CD8-positive, alpha-beta memory T cell (primary cell): Measurements from ENCODE around the gene C1orf159. TPM values are rescaled to one million over a fixed set of nuclear protein-coding genes. Genes with fewer than 3 reads are reported as not detected.

ENCODE experiments used
- CTCF ChIA-PET: fragments of 350-600 bp; sonication (Branson Sonifier 250); formaldehyde crosslinking; loops from one replicate; lab custom pipeline; 2021; ENCODE audit warnings: antibody characterized with exemption; lab: Charles Lee
- POLR2A ChIA-PET: fragments of 350-600 bp; sonication (Branson Sonifier 250); formaldehyde crosslinking; loops from one replicate; lab custom pipeline; 2021; ENCODE audit warnings: antibody characterized with exemption; lab: Charles Lee
- DNase-seq, 5 donors: peaks; one replicate each; pipeline versions ENCODE4 v3.0.0 to v3.0.0-alpha.2; 2020 to 2022; ENCODE audit warnings: mixed read lengths in 1 of 5
- H3K27ac ChIP-seq: one replicate; pipeline ENCODE4 v1.7.0; 2013; ENCODE audit warnings: low read depth, mild to moderate bottlenecking, low read length, moderate library complexity
- H3K27me3 ChIP-seq: 2 replicates; pipeline ENCODE4 v1.7.0; 2013; ENCODE audit warnings: low read length, mild to moderate bottlenecking; ENCODE audit not compliant: insufficient read depth, poor library complexity, severe bottlenecking
- H3K36me3 ChIP-seq: 2 replicates; pipeline ENCODE4 v1.7.0; 2013; ENCODE audit warnings: mild to moderate bottlenecking, low read length, moderate library complexity; ENCODE audit not compliant: insufficient read depth
- H3K4me1 ChIP-seq: 2 replicates; pipeline ENCODE4 v1.7.0; 2013; ENCODE audit warnings: mild to moderate bottlenecking, low read length, moderate library complexity; ENCODE audit not compliant: insufficient read depth
- H3K4me3 ChIP-seq: 2 replicates; pipeline ENCODE4 v1.7.0; 2013; ENCODE audit warnings: mild to moderate bottlenecking, low read length
- H3K9me3 ChIP-seq: 2 replicates; pipeline ENCODE4 v1.7.0; 2013; ENCODE audit warnings: mild to moderate bottlenecking, low read length
- H3K27ac Mint-ChIP-seq, 8 donors: one replicate each; pipeline ENCODE4 v1.8.0; 2020 to 2021; ENCODE audit warnings: mixed read lengths in 8 of 8, mild to moderate bottlenecking in 6 of 8, inconsistent platforms in 3 of 8, moderate library complexity in 3 of 8
- H3K27me3 Mint-ChIP-seq, 2 donors: one replicate each; pipeline ENCODE4 v1.8.0; 2020 to 2021; ENCODE audit warnings: mixed read lengths in 2 of 2, mild to moderate bottlenecking in 1 of 2, moderate library complexity in 1 of 2
- H3K36me3 Mint-ChIP-seq, 3 donors: one replicate each; pipeline ENCODE4 v1.8.0; 2020 to 2021; ENCODE audit warnings: mixed read lengths in 3 of 3, inconsistent platforms in 1 of 3, mild to moderate bottlenecking in 1 of 3
- H3K4me1 Mint-ChIP-seq, 3 donors: one replicate each; pipeline ENCODE4 v1.8.0; 2020 to 2021; ENCODE audit warnings: mixed read lengths in 3 of 3, inconsistent platforms in 1 of 3, mild to moderate bottlenecking in 1 of 3
- H3K4me3 Mint-ChIP-seq, 7 donors: one replicate each; pipeline ENCODE4 v1.8.0; 2020 to 2021; ENCODE audit warnings: mixed read lengths in 7 of 7, mild to moderate bottlenecking in 6 of 7, moderate library complexity in 4 of 7, inconsistent platforms in 2 of 7
- H3K9me3 Mint-ChIP-seq, 5 donors: one replicate each; pipeline ENCODE4 v1.8.0; 2020 to 2022; ENCODE audit warnings: mixed read lengths in 5 of 5, mild to moderate bottlenecking in 3 of 5, moderate library complexity in 2 of 5, inconsistent platforms in 1 of 5
- polyA plus RNA-seq: library from polyadenylated mRNA; unstranded; fragments of 300-500 nt; fragmentation: Illumina TruSeq; gene quantifications from one replicate; pipeline ENCODE4 v1.2.3, GENCODE V29; 2021
- total RNA-seq, 2 experiments: library from RNA; stranded (reverse); gene quantifications; one replicate each; pipeline ENCODE4 v1.2.3, GENCODE V29; 2021

The C1orf159 gene
- total and polyA plus RNA-seq, 3 experiments from 2014 or later: 7.9 to 20.8 (median 18.7) TPM

- H3K36me3 ChIP-seq: no peaks in the 10 kb centered on the region
- peaks cover 2% of the 10 kb centered on the region for H3K4me1 ChIP-seq
- H3K27ac ChIP-seq: no peak overlapping the region
- ChIA-PET CTCF (interaction anchor here (0.8 kb wide), 2 partner anchors 9 to 97 kb away, joined by 4 read pairs; no protein-coding TSS in a partner anchor), POLR2A (interaction anchor here (0.6 to 1.8 kb wide), 4 partner anchors 103 to 349 kb away, joined by 3 to 10 read pairs (median 4); partner anchors contain the start of genes AURKAIP1, ISG15 and MXRA8)
- peak in 4 of 5 donors; percentile 29 to 66 (median 34) for DNase-seq
- Mint-ChIP-seq H3K4me1 (peaks cover 6 to 14% (median 11%) of the 10 kb centered on the region in 3 donors), H3K27me3 (peaks cover 6 to 9% of the 10 kb centered on the region in 2 donors), H3K9me3 (no peaks in the 10 kb centered on the region), H3K36me3 (peaks cover 4 to 18% (median 5%) of the 10 kb centered on the region in 3 donors), H3K4me3 (peak overlapping the region; percentile 48 to 72 (median 63)), H3K27ac (peak overlapping the region in 1 of 8 donors; percentile 27)
- no peaks in the 10 kb centered on the region for H3K9me3 ChIP-seq
- H3K4me3 ChIP-seq: peak overlapping the region; percentile 43
- H3K27me3 ChIP-seq: peaks cover 6% of the 10 kb centered on the region
Observed at GRCh38 chr1:1116701-1117468, 996 bp upstream of the C1orf159 start.

- Histone ChIP-seq H3K27me3 (peaks cover 6% of the 10 kb centered on the region), H3K27ac (peak overlapping the region; percentile 43), H3K36me3 (no peaks in the 10 kb centered on the region), H3K4me1 (no peaks in the 10 kb centered on the region), H3K9me3 (no peaks in the 10 kb centered on the region), H3K4me3 (no peak overlapping the region)
- H3K9me3 Mint-ChIP-seq: no peaks in the 10 kb centered on the region
- H3K27ac Mint-ChIP-seq: peak overlapping the region in 4 of 8 donors; percentile 21 to 57 (median 53)
- peaks cover 4 to 21% (median 5%) of the 10 kb centered on the region in 3 donors for H3K36me3 Mint-ChIP-seq
- peaks cover 6 to 14% (median 11%) of the 10 kb centered on the region in 3 donors for H3K4me1 Mint-ChIP-seq
- POLR2A ChIA-PET: interaction anchor here (0.5 to 1.8 kb wide), 4 partner anchors 102 to 497 kb away, joined by 3 to 10 read pairs (median 3); partner anchors contain the start of genes AURKAIP1 and ISG15
- peak overlapping the region; percentile 76 to 88 (median 81) for H3K4me3 Mint-ChIP-seq
- CTCF ChIA-PET: interaction anchor here (1.0 kb wide), 1 partner anchor 185 kb away, joined by 4 read pairs; no protein-coding TSS in a partner anchor
- peak in 1 of 5 donors; percentile 39 for DNase-seq
- H3K27me3 Mint-ChIP-seq: peaks cover 6 to 9% of the 10 kb centered on the region in 2 donors
Observed at GRCh38 chr1:1115136-1115785, 628 bp downstream of the C1orf159 start.

- POLR2A ChIA-PET: no interaction called here
- Mint-ChIP-seq H3K4me1 (peaks cover 6 to 14% (median 11%) of the 10 kb centered on the region in 3 donors), H3K4me3 (peak overlapping the region; percentile 55 to 89 (median 81)), H3K9me3 (no peaks in the 10 kb centered on the region), H3K36me3 (peaks cover 4 to 21% (median 5%) of the 10 kb centered on the region in 3 donors), H3K27me3 (peaks cover 6 to 7% of the 10 kb centered on the region in 2 donors), H3K27ac (peak overlapping the region in 5 of 8 donors; percentile 42 to 79 (median 75))
- CTCF ChIA-PET: no interaction called here
- DNase-seq: peak in 1 of 5 donors; percentile 41
- Histone ChIP-seq H3K27me3 (peaks cover 6% of the 10 kb centered on the region), H3K4me1 (no peaks in the 10 kb centered on the region), H3K36me3 (no peaks in the 10 kb centered on the region), H3K9me3 (no peaks in the 10 kb centered on the region), H3K4me3 (no peak overlapping the region), H3K27ac (no peak overlapping the region)
Observed at GRCh38 chr1:1114431-1114830, 1.5 kb downstream of the C1orf159 start.

GRCh38 chr1:1112237-1112985 is 3.5 kb downstream of the C1orf159 start:
- peaks cover 4 to 21% (median 5%) of the 10 kb centered on the region in 3 donors for H3K36me3 Mint-ChIP-seq
- DNase-seq: peak in 1 of 5 donors; percentile 38
- Histone ChIP-seq H3K4me1 (no peaks in the 10 kb centered on the region), H3K36me3 (no peaks in the 10 kb centered on the region), H3K27ac (no peak overlapping the region), H3K27me3 (peaks cover 3% of the 10 kb centered on the region), H3K9me3 (no peaks in the 10 kb centered on the region), H3K4me3 (no peak overlapping the region)
- H3K27me3 Mint-ChIP-seq: no peaks in the 10 kb centered on the region
- peaks cover 12 to 20% (median 18%) of the 10 kb centered on the region in 3 donors for H3K4me1 Mint-ChIP-seq
- H3K27ac Mint-ChIP-seq: no peak overlapping the region
- ChIA-PET POLR2A (no interaction called here), CTCF (interaction anchor here (1.2 kb wide), 1 partner anchor 8 kb away, joined by 3 read pairs; no protein-coding TSS in a partner anchor)
- peak overlapping the region in 2 of 7 donors; percentile 8 to 48 for H3K4me3 Mint-ChIP-seq
- H3K9me3 Mint-ChIP-seq: no peaks in the 10 kb centered on the region

GRCh38 chr1:1111516-1112236 is 4.2 kb downstream of the C1orf159 start:
- no peaks in the 10 kb centered on the region for H3K4me1 ChIP-seq
- H3K4me1 Mint-ChIP-seq: peaks cover 12 to 24% (median 18%) of the 10 kb centered on the region in 3 donors
- POLR2A ChIA-PET: no interaction called here
- H3K9me3 ChIP-seq: no peaks in the 10 kb centered on the region
- peaks cover 4 to 21% (median 5%) of the 10 kb centered on the region in 3 donors for H3K36me3 Mint-ChIP-seq
- no peaks in the 10 kb centered on the region for H3K36me3 ChIP-seq
- H3K27ac Mint-ChIP-seq: no peak overlapping the region
- H3K27ac ChIP-seq: no peak overlapping the region
- no peaks in the 10 kb centered on the region for H3K27me3 Mint-ChIP-seq
- H3K9me3 Mint-ChIP-seq: no peaks in the 10 kb centered on the region
- peak in 1 of 5 donors; percentile 43 for DNase-seq
- no peaks in the 10 kb centered on the region for H3K27me3 ChIP-seq
- CTCF ChIA-PET: no interaction called here
- peak overlapping the region in 3 of 7 donors; percentile 8 to 48 (median 37) for H3K4me3 Mint-ChIP-seq
- H3K4me3 ChIP-seq: no peak overlapping the region

GRCh38 chr1:1110561-1110971 is 5.3 kb downstream of the C1orf159 start:
- H3K4me3 ChIP-seq: no peak overlapping the region

GRCh38 chr1:1109743-1110142 is 6.1 kb downstream of the C1orf159 start:
- no peaks in the 10 kb centered on the region for H3K9me3 Mint-ChIP-seq
- CTCF ChIA-PET: no interaction called here
- no peaks in the 10 kb centered on the region for H3K27me3 Mint-ChIP-seq
- Histone ChIP-seq H3K4me3 (no peak overlapping the region), H3K27me3 (no peaks in the 10 kb centered on the region), H3K36me3 (no peaks in the 10 kb centered on the region), H3K9me3 (no peaks in the 10 kb centered on the region), H3K27ac (peak overlapping the region; percentile 35), H3K4me1 (peaks cover 2% of the 10 kb centered on the region)
- H3K36me3 Mint-ChIP-seq: peaks cover 4 to 16% (median 5%) of the 10 kb centered on the region in 3 donors
- peaks cover 10 to 19% (median 15%) of the 10 kb centered on the region in 3 donors for H3K4me1 Mint-ChIP-seq
- no peak overlapping the region for H3K27ac Mint-ChIP-seq
- POLR2A ChIA-PET: no interaction called here
- peak in 1 of 5 donors; percentile 37 for DNase-seq
- no peak overlapping the region for H3K4me3 Mint-ChIP-seq

More at GRCh38 chr1:1110561-1110971, 5.3 kb downstream of the C1orf159 start:
- Mint-ChIP-seq H3K4me1 (peaks cover 14 to 21% (median 18%) of the 10 kb centered on the region in 3 donors), H3K27ac (no peak overlapping the region), H3K36me3 (peaks cover 4 to 18% (median 5%) of the 10 kb centered on the region in 3 donors), H3K9me3 (no peaks in the 10 kb centered on the region), H3K4me3 (peak overlapping the region in 1 of 7 donors; percentile 67), H3K27me3 (no peaks in the 10 kb centered on the region)
- Histone ChIP-seq H3K27me3 (no peaks in the 10 kb centered on the region), H3K27ac (no peak overlapping the region), H3K36me3 (no peaks in the 10 kb centered on the region), H3K9me3 (no peaks in the 10 kb centered on the region), H3K4me1 (no peaks in the 10 kb centered on the region)
- ChIA-PET CTCF (no interaction called here), POLR2A (no interaction called here)
- DNase-seq: peak in 1 of 5 donors; percentile 17
